Fibroblast of gingiva (primary cell): ENCODE results near the gene CD80.

Experiments
- DNase-seq: peaks from one replicate; pipeline ENCODE4 v3.0.0-alpha.2; 2011; ENCODE audit warnings: low read depth

CD80 gene

GRCh38 chr3:119543147-119543546, 16.3 kb downstream of the CD80 start:
- DNase-seq, result no peak

- DNase-seq, result no peak
Measured at GRCh38 chr3:119542168-119542767, 17.1 kb downstream of the CD80 start.

GRCh38 chr3:119541547-119541946, 17.9 kb downstream of the CD80 start:
- no peak for DNase-seq

- DNase-seq, result no peak
Measured at GRCh38 chr3:119538772-119539171, 20.6 kb downstream of the CD80 start.

- DNase-seq, result no peak
Measured at GRCh38 chr3:119536757-119537156, 22.7 kb downstream of the CD80 start.

GRCh38 chr3:119534296-119534695, 25.1 kb downstream of the CD80 start:
- no peak for DNase-seq

- DNase-seq, result no peak
Measured at GRCh38 chr3:119531151-119531550, 28.3 kb downstream of the CD80 start.

- DNase-seq, result no peak
Measured at GRCh38 chr3:119530456-119530855, 29.0 kb downstream of the CD80 start.

- DNase-seq, result peak; percentile 80
Measured at GRCh38 chr3:119529883-119530282, 29.5 kb downstream of the CD80 start.

GRCh38 chr3:119527714-119528113, 31.7 kb downstream of the CD80 start:
- no peak for DNase-seq

- DNase-seq, result no peak
Measured at GRCh38 chr3:119524931-119525662, 34.3 kb downstream of the CD80 start.

GRCh38 chr3:119518026-119518425, 41.4 kb downstream of the CD80 start:
- DNase-seq, result no peak

GRCh38 chr3:119517112-119517511, 42.3 kb downstream of the CD80 start:
- DNase-seq, result no peak

- DNase-seq, result no peak
Measured at GRCh38 chr3:119514637-119515036, 44.8 kb downstream of the CD80 start.

GRCh38 chr3:119510690-119511089, 48.7 kb downstream of the CD80 start:
- no peak for DNase-seq

GRCh38 chr3:119508172-119508845, 51.1 kb downstream of the CD80 start:
- no peak for DNase-seq

GRCh38 chr3:119507404-119507803, 52.0 kb downstream of the CD80 start:
- DNase-seq, result no peak

- no peak for DNase-seq
Measured at GRCh38 chr3:119506631-119507030, 52.8 kb downstream of the CD80 start.

- no peak for DNase-seq
Measured at GRCh38 chr3:119500901-119501300, 58.5 kb downstream of the CD80 start.

GRCh38 chr3:119500265-119500664, 59.1 kb downstream of the CD80 start:
- DNase-seq, result no peak

GRCh38 chr3:119498186-119499011, 61.0 kb downstream of the CD80 start, which contains the start of gene TIMMDC1:
TSS of gene TIMMDC1 (plus strand) at chr3:119498547. CDS start at chr3:119498734, 187 bp downstream.
- DNase-seq, result peak; percentile 95

GRCh38 chr3:119497820-119498185, 61.6 kb downstream of the CD80 start:
- peak; percentile 10 for DNase-seq
